ENCODE data around the gene KIF6.

The KIF6 gene

GRCh38 chr6:39409889-39410288 lies 315.3 kb downstream of the KIF6 start:
- no peak for DNase-seq

DNA sequence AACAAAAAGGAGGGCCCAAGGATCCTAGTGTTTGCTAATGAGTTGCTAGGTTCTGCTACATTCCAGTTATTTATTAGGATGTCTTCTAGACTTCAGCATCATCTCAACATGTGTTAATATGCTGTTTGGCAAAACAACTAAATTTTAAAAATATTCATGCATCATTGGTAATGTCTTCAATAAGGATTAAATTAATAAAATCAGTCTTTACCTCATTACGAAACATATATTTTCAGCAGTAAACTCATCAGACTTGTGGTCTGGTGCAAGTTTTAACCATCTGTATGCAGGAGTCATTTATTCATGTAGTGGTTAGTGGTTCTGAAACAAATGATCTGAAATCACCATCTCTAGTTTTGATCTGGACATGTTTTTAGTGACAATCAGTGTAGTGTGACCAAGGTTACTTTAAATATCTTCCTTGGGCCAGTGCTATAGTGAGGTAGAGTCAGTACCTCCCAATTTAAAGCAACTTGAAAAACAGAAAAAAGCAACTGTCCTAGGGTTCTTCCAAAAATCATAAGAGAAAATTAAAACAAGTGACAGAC lies 317.7 kb downstream of the KIF6 start:
- no peak for DNase-seq

- no peak for DNase-seq
Measured at GRCh38 chr6:39404312-39404711, 320.9 kb downstream of the KIF6 start.

GRCh38 chr6:39403304-39403703 lies 321.9 kb downstream of the KIF6 start:
- no peak for DNase-seq

DNA sequence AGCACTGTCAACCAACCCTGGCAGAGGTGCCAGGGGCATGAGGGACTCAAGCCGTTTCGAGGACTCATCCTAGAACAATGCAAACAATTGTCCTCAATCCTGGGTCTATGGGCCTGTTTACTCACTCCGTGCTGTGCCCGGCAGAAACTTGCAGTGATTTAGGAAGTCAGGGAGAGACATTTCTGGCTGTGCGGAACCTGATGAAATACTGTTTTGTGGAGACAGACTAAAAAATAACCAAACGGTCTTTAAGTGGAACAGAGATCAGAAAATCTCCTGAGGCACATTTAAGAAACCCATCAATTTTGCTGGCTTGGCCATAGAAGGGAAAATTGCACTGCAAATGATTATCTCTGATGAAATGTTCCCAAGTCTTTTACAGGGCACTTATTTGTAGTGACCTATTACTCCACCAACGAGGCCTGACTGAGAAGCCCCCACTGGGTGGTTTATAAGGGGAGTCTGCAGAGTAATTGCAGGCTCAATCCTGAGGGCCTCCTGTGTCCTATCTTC lies 322.9 kb downstream of the KIF6 start:
- no peak for DNase-seq

DNA sequence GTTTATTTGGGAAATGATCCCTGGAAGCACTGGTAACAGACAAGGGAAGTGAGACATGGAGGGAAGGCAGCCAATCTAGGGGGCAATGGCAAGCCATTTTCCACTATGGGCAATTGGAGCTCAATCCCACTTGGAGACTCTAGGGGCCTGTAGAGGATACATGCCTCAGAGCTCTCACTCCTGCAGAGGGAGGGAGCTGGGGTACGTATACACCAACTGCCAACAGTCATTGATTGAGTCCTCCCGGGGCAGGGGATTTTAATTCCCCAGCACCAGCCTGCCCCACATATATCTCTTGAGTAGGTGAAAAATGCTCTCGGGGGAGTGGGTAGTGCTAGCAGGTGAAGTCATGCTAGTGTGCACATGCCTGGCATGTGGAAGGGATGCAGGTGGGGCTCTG lies 323.8 kb downstream of the KIF6 start:
- DNase-seq = no peak

DNA sequence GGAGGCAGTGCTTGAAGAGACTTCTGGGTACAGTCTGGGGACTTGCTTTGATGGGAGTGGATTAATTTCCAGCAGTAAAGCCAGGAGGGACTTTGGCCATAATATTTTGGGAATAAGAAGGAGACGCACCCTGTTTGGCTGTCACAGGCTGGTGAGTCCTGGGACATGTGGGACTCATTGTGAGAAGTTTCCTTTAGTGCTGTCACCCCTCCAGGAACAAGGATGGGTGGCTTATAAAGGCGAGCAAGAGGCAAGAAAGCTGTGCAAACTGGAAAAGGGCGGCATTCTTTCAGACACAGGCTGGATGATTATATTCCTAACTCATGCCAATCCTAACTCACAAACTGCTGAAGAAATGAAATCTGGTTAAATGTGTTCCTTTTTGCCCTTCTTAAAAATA lies 325.2 kb downstream of the KIF6 start:
- no peak for DNase-seq

DNA sequence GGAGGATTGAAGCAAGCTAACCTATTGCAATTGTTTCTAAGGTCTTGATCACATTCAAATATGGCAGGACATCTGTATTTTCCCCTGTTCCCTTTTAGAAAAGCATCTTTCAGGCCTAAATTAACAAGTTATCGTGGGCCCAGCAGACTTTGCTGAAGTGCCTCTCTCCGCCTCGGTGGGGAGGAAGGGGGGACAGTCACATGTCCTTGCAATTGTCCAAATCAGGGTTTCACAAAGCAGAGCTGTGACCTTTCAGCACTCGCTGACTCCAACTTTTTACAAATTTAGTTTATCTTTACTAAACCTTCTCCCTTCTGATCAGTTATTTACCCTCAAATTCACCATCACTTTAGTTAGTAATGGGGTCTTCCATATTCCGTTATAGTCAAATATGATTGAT lies 328.4 kb downstream of the KIF6 start:
- no peak for DNase-seq

DNA sequence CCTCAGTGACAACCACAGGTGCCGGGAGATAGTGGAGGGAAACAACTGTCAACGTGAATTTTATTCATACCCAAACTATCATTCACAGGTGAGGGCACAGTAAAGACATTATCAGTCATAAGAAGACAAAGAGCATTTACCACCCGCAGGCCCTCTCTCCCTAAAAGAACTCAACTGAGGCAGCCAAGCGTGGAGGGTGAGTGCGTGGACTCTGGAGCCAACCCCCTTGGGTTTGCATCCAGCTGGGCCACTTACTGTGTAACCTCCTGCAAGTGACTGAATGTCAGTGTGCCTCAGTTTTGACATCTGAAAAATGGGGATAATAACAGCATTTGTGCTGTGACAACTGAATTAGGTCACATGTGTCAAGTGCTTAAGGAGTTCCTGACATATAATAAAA lies 332.1 kb downstream of the KIF6 start:
- DNase-seq = no peak

- no peak for DNase-seq
Measured at GRCh38 chr6:39391182-39391581, 334.0 kb downstream of the KIF6 start.

DNA sequence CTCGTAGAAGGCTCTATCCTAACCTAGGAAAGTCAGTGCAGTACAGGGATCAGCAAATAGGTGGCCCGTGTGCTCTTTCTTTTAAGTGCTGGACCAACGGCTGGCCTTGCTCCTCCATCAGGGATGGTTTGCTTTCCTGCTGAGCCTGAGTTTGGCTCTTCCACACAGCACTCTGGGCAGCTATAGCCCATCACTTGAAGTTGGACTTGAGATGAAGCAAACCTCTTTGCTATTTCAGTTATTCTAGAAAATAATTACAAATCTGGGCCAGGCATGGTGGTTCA lies 335.8 kb downstream of the KIF6 start:
- DNase-seq = no peak

DNA sequence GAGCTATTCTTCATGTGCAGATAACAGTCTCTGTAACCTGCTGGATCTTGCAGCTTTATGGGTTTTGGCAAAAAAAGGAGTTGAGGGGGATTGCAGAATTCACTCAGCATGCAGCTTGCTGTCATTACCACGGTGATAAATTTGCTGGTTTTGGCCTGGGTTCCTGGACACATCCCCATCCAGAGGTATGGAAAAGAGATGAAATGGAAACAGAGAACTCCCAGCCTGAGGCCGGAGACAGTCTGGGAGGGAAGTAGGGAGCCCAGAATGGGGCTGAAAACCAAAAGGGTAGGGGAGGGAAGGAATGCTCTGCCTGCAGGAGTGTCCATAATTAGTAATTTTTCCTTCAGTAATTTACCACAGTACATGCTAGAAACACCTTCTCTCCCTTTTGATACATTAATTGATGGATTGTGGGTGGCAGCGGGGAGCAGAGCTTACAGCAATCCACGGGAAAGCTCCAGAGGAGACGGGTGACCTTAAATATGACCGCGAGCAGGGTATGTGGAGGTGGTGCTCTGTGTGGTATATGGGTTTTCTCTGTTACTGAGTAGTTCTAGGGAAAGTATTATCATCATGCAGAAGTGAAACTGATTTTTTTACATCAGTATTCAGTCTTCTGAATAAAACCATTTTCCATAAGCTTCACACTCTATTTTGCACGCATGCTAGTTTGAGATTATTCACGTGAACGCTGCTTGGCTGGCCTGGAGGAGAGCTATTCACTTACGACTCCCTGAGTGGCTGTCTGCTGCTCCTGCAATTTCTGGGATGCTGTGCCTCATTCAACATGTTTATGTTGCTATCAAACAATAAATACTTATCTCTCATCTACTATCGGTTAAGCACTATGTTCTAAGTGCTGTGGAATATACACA lies 336.4 kb downstream of the KIF6 start:
- DNase-seq = no peak

DNA sequence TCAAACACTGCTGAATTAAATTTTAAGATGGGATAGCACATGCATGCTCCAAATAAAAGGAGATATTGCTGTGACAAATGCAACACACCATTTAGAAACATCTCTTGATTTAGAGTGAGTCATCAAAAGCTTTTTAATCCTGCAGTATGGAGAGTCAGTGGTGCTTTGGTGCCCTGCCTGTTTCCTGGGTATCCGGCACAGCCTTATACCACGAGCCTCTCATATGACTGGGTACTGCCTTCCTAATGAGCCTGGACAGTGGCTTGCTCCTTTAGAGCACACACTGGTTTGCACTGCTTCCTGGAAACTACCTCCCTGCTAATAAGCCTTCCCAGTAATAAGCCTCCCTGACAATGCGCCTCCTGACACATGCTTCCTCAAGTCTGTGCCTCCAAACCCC lies 337.4 kb downstream of the KIF6 start:
- no peak for DNase-seq

DNA sequence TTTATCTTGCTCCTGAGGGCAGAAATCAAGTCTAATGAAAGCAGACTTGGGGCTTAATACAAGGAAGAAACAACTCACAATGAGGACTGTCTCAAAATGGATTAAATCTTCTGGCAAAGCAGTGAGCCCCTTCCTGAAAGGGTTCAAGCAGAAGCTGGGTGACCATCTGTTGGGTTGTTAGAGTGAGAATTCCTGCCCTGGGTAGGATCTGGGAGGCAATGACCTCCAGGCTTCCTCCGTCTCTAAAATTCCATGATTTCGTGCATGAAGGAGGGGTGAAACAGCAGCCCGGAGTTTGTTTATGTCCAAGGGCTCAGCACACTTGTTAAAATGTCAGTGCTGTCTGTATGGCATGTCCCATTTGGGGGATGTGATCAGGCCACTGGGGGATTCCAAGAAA lies 338.7 kb downstream of the KIF6 start:
- DNase-seq = no peak

GRCh38 chr6:39381550-39382140 lies 343.6 kb downstream of the KIF6 start:
- DNase-seq = no peak

- DNase-seq = no peak
Measured at GRCh38 chr6:39380837-39381549, 344.2 kb downstream of the KIF6 start.

DNA sequence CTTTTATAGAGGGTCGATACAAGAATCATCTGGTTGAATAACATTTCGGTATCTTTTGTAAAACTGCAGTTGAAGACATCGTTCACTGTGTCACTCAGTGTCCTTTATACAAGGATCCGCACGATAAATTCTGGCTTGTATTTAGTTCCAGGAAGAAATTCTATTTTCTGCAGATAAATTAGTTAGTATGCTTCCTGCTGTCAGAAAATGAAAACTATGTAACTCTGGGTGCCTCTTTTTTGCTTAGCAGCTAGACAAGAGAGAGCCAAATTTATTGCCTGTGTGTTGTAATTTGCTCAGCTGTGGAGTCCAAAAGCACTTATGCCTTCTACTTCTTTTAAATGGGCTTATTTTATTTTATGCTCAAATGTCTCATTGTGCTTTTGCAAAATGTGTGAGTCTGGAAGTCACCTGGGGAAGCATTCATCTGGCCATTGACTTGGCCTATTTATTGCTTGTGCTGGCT lies 346.2 kb downstream of the KIF6 start:
- DNase-seq = no peak

DNA sequence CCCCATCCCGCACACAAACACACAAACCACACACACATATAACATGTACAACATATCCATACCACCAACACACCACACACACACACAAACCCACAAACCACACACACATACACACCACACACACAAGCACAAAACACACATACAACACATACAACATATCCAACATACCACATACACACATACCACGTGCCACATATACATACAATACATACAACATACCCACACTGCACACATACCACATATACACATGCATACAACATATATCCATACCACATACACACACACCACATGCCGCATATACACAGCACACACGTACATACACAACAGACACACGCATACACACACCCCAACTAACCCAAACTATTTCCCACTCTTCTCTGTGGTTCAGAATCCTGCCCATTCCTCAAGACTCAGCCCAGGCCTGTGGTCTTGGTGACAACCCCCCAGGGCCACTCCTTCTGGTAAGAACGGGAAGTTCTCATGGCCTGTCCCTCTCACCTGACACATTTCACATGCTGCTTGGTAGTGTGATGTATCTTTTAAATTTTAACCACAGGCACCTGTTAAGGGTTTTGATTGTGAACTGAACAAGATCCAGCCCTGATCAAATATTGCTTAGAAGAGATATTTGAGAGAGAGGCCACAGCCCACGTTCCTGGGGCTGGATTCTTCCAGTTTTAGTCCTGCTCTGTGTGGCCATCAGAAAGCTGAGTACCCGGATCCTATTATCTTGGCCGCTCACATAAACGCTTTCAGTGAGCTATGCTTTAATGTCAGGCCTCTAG lies 346.8 kb downstream of the KIF6 start:
- no peak for DNase-seq

DNA sequence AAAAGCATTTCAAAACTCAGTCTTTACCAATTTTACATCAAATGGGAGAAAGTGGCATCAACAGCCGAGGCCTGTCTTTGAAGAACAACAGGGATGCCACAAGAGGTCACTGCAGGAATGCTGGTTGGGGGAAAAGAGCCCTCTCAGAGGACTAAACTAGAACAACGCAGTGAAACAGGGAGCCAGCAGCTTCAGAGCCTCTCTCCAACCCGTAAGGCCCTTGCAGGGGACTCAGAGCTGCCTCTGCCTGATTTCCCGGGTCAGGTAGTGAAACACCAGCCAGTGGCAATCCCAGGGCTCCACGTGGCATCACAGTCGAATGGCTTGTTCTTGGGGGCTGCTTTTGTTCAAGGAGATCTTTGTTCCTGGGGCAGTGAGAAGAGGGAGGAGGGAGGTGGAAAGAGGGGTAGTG lies 347.7 kb downstream of the KIF6 start:
- peak; percentile 16 for DNase-seq

GRCh38 chr6:39375405-39375804 lies 349.8 kb downstream of the KIF6 start:
- DNase-seq = no peak

DNA sequence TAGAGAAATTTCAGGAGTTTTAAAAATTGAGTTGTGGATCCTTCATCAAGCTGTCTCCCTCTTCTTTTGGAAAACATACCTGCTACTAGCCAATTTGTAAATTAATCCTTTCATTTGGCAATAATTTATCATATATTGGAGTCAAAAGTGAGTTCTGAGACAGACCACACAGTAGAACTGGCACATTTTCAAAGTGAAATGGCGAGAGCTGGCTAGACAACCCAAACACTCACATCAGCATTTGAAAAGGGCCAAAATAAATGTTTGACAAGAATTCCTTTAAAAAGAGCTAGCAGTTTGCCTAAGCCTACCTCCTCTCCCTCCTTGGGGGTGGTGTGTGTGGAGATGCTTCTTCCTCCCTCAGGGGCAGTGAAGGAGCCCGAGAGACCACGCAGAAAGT lies 354.8 kb downstream of the KIF6 start:
- no peak for DNase-seq

GRCh38 chr6:39369987-39370386 lies 355.2 kb downstream of the KIF6 start:
- no peak for DNase-seq

- DNase-seq = no peak
Measured at GRCh38 chr6:39367700-39368099, 357.5 kb downstream of the KIF6 start.
